Stomach (tissue), 4 donors: Measurements from ENCODE around the gene GPR34.

Experiments used
- CTCF ChIP-seq, 7 experiments: fragments of 450-650 bp in 4 of 7; fragments of 200-600 bp in 3 of 7; sonication (generic) in 3 of 7; IDR thresholded peaks; one replicate each; pipeline ENCODE4 v1.5.1; 2016 to 2019; ENCODE audit warnings: antibody characterized with exemption in 7 of 7, control low read depth in 2 of 7, mild to moderate bottlenecking in 1 of 7
- EP300 ChIP-seq: sonication (generic); formaldehyde crosslinking; IDR thresholded peaks from one replicate; pipeline ENCODE4 v1.6.1; 2017; ENCODE audit warnings: antibody characterized with exemption
- POLR2A ChIP-seq, 4 donors: fragments of 450-650 bp; IDR thresholded peaks; one replicate each; pipeline ENCODE4 v1.6.1; 2016; ENCODE audit warnings: antibody characterized with exemption in 4 of 4, control low read depth in 2 of 4, mild to moderate bottlenecking in 1 of 4, moderate library complexity in 1 of 4

GRCh38 chrX:41707218-41707617 is 18.4 kb downstream of the GPR34 start:
- TF ChIP-seq CTCF (IDR thresholded peaks at IDR 0.05) (no peak), EP300 (no peak), POLR2A (IDR thresholded peaks at IDR 0.05) (no peak)
